Osteoblast (primary cell): Measurements from ENCODE around the gene ATP6V0E2. TPM values are rescaled to one million over a fixed set of nuclear protein-coding genes. Genes with fewer than 3 reads are reported as not detected.

Experiments used
- DNase-seq: peaks from one replicate; pipeline ENCODE4 v3.0.0; 2011; ENCODE audit warnings: low spot score, mixed read lengths; ENCODE audit not compliant: insufficient read length; ENCODE audit errors: missing footprints
- H2AFZ ChIP-seq: 2 replicates; pipeline ENCODE4 v1.6.0; 2011; ENCODE audit warnings: mild to moderate bottlenecking, low read length
- H3K27ac ChIP-seq: 2 replicates; pipeline ENCODE4 v1.5.1; 2011; ENCODE audit warnings: mild to moderate bottlenecking, low read depth, low read length, moderate library complexity
- H3K27me3 ChIP-seq: 2 replicates; pipeline ENCODE4 v1.6.0; 2012; ENCODE audit warnings: mild to moderate bottlenecking, control low read depth, inconsistent platforms, low read length, moderate library complexity; ENCODE audit not compliant: insufficient read depth
- H3K36me3 ChIP-seq: 2 replicates; pipeline ENCODE4 v1.5.1; 2011; ENCODE audit warnings: mild to moderate bottlenecking, low read length, control low read depth, moderate library complexity; ENCODE audit not compliant: insufficient read depth
- H3K4me1 ChIP-seq: 2 replicates; pipeline ENCODE4 v1.5.1; 2011; ENCODE audit warnings: mild to moderate bottlenecking, low read length, control low read depth, moderate library complexity; ENCODE audit not compliant: insufficient read depth
- H3K4me2 ChIP-seq: 2 replicates; pipeline ENCODE4 v1.6.0; 2011; ENCODE audit warnings: mild to moderate bottlenecking, low read length; ENCODE audit not compliant: insufficient read depth
- H3K4me3 ChIP-seq: fragments of 200-600 bp; sonication (generic); 3 replicates; pipeline ENCODE4 v1.5.1; 2012; ENCODE audit warnings: mild to moderate bottlenecking, low read length, inconsistent platforms; ENCODE audit not compliant: insufficient read depth
- H3K79me2 ChIP-seq: 2 replicates; pipeline ENCODE4 v1.6.0; 2012; ENCODE audit warnings: mild to moderate bottlenecking, low read length, control low read depth, inconsistent platforms; ENCODE audit not compliant: insufficient read depth
- H3K9me3 ChIP-seq: 2 replicates; pipeline ENCODE4 v1.5.1; 2011; ENCODE audit warnings: low read depth, low read length, control low read depth
- H4K20me1 ChIP-seq: 2 replicates; pipeline ENCODE4 v1.6.0; 2012; ENCODE audit warnings: mild to moderate bottlenecking, low read length, control low read depth; ENCODE audit not compliant: insufficient read depth
- total RNA-seq: library from RNA; depleted of rRNA; stranded (reverse); fragments of >200 nt; gene quantifications from 2 replicates; pipeline ENCODE4 v1.2.3, GENCODE V29; 2012
- TF ChIP-seq, protein P1 (sequence below): IDR thresholded peaks from 2 replicates; pipeline ENCODE4 v1.5.1; 2011; ENCODE audit warnings: mild to moderate bottlenecking, low read depth, low read length, moderate library complexity; ENCODE audit errors: extremely low read depth

Gene ATP6V0E2
- total RNA-seq, 1 donor: 27.9 TPM

DNA sequence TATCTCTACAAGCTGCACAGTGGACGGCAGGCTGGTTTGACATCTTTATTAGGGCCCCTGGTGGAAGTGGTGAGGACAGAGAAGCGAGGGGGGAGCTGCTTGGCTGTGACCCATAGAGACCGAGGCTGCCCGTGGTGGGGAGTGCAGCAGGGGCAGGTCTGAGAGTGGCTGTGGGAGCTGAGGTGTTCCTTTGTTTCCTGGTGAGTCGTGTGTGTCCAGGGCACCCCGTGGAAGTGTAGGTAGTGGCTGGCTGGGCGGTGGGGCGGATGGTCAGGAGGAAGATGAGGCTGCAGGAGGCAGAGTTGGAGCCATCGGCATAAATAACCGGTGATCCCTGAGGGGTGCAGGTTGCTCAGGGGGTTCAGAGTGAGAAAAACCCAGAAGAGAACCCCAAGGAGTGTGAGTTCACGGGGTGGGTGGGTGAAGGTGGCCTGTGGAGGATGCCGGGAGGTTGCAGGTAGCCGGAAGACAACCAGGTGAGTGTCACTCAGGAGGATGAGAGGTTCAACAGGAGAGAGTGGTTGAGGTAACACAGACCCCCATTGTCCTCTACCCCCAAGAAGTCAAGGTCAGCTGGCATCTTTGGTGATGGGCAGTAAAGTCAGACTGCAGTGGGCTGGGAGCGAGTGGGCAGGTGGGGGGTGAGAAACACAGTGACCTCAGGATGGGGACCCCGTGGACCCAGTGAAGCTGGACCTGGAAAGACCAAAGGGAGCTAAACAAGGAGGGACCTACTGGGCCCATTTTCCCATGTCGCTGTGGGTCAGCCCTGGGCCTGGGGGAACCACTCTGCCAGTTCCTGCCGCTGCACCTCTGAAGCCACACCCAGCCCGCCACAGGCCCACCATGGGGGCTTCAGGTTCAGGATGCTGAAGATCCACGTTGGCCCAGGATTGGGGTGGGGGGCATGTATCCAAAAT lies 7.8 kb downstream of the ATP6V0E2 start:
- H3K27me3 ChIP-seq: no peaks in the 10 kb centered on the region
- no peak overlapping the region for H2AFZ ChIP-seq
- no peak overlapping the region for H3K4me3 ChIP-seq
- H3K9me3 ChIP-seq: no peaks in the 10 kb centered on the region
- no peak overlapping the region for H3K27ac ChIP-seq
- no peaks in the 10 kb centered on the region for H3K4me1 ChIP-seq
- no peaks in the 10 kb centered on the region for H3K36me3 ChIP-seq
- no peaks in the 10 kb centered on the region for H3K79me2 ChIP-seq
- peak; percentile 39 for DNase-seq
- TF ChIP-seq, protein P1, sequence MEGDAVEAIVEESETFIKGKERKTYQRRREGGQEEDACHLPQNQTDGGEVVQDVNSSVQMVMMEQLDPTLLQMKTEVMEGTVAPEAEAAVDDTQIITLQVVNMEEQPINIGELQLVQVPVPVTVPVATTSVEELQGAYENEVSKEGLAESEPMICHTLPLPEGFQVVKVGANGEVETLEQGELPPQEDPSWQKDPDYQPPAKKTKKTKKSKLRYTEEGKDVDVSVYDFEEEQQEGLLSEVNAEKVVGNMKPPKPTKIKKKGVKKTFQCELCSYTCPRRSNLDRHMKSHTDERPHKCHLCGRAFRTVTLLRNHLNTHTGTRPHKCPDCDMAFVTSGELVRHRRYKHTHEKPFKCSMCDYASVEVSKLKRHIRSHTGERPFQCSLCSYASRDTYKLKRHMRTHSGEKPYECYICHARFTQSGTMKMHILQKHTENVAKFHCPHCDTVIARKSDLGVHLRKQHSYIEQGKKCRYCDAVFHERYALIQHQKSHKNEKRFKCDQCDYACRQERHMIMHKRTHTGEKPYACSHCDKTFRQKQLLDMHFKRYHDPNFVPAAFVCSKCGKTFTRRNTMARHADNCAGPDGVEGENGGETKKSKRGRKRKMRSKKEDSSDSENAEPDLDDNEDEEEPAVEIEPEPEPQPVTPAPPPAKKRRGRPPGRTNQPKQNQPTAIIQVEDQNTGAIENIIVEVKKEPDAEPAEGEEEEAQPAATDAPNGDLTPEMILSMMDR: no peak
- no peaks in the 10 kb centered on the region for H4K20me1 ChIP-seq
- H3K4me2 ChIP-seq: no peak overlapping the region

DNA sequence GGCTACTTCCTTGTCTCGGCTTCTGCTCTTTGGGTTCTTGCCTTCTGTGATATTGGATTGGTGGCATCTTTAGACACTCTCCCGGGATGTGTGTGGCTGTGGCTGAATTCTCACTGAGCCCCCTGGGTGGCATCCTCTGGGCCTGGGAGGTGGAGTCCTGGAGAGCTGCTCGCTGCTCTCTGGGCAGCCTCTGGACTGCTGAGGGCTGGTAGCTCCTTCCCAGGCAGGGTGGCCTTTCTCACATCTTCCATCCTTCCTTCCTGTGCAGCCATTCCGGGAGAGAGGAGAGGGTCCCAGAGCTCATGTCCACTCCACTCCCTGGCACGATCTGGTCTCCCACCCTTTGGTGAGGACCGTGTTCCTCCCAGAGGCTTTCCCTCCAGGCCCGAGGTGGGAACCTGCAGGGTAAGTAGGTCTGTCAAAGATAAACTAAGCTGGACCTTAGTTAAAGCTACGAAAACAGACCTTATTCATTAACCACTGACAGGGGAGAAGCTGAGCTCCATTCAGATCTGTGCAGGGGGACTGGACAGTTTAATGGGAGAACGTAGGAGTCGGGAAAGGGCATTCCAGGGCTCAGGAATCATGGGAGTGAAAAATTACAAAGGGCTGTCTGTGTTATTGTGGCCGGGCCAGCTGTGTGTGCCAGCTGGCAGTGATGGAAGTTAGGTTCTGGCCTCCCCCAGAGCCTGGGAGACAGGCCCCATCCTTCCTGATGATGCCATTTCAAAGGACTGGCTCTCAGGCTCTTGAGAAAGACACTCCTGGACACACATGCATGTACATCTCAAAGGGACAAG lies 8.7 kb downstream of the ATP6V0E2 start:
- no peaks in the 10 kb centered on the region for H3K27me3 ChIP-seq
- no peak overlapping the region for H3K4me2 ChIP-seq
- H2AFZ ChIP-seq: no peak overlapping the region
- H3K79me2 ChIP-seq: no peaks in the 10 kb centered on the region
- H3K4me3 ChIP-seq: no peak overlapping the region
- peak; percentile 41 for DNase-seq
- no peaks in the 10 kb centered on the region for H3K36me3 ChIP-seq
- no peaks in the 10 kb centered on the region for H3K4me1 ChIP-seq
- H3K9me3 ChIP-seq: no peaks in the 10 kb centered on the region
- TF ChIP-seq, protein P1: no peak
- H3K27ac ChIP-seq: no peak overlapping the region
- H4K20me1 ChIP-seq: no peaks in the 10 kb centered on the region

DNA sequence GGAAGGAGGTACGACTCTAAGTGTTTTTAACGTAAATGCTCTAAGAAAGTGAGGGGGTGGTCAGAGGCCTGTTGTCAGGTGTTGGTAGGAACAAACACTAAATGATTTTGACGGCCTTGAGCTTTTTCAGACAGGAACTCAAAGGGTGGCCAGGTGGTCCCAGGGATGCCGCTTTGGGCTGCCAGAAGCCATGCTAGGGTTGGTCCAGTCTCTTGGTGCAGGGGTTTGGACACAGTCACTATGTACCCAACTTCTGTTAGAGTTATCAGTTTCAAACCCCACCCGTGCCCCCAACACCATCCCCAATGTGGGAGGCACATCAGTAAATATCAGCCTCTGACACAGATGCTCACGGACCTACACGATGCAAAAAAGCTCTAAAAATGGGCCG lies 9.3 kb downstream of the ATP6V0E2 start:
- Histone ChIP-seq H2AFZ (no peak overlapping the region), H3K4me1 (no peaks in the 10 kb centered on the region), H3K4me2 (no peak overlapping the region), H3K36me3 (no peaks in the 10 kb centered on the region), H3K27me3 (no peaks in the 10 kb centered on the region), H3K27ac (no peak overlapping the region), H3K79me2 (no peaks in the 10 kb centered on the region), H3K9me3 (no peaks in the 10 kb centered on the region), H4K20me1 (no peaks in the 10 kb centered on the region), H3K4me3 (no peak overlapping the region)
- TF ChIP-seq, protein P1: no peak
- peak; percentile 35 for DNase-seq

DNA sequence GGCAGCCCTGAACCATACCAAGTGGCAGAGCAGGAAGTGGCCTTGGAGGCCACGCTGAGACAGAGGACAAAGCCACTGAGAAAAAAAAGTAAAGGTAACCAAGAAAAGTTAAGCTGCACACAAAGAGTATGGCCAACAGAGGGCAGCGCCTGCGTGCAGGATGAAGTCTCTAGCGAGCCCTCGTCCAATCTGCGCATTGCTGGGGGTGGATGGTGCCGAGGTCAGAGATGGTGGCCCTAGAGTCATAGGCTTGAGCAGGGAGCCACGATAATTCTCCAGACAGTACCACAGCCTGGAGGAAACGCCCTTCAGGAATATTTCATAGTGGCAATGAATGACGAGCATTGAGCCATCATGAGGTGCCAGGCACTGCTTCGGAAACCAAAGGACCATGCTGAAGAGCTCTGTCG lies 9.7 kb downstream of the ATP6V0E2 start:
- DNase-seq: peak; percentile 85
- no peak overlapping the region for H3K27ac ChIP-seq
- H3K4me2 ChIP-seq: no peak overlapping the region
- no peaks in the 10 kb centered on the region for H3K36me3 ChIP-seq
- no peak overlapping the region for H3K4me3 ChIP-seq
- no peak overlapping the region for H2AFZ ChIP-seq
- H3K4me1 ChIP-seq: no peaks in the 10 kb centered on the region
- TF ChIP-seq, protein P1: peak; percentile 66
- no peaks in the 10 kb centered on the region for H4K20me1 ChIP-seq
- no peaks in the 10 kb centered on the region for H3K27me3 ChIP-seq
- no peaks in the 10 kb centered on the region for H3K79me2 ChIP-seq
- no peaks in the 10 kb centered on the region for H3K9me3 ChIP-seq
